Activated naive CD8-positive, alpha-beta T cell (primary cell): ENCODE results near the gene ROPN1B.
"Not testable (repeated sequence)": the region's sequence is repeated elsewhere in the genome, so short reads cannot be mapped to it uniquely, and the experiment has no call there.

Source experiments
- H3K27ac Mint-ChIP-seq: one replicate; pipeline ENCODE4 v1.8.0; 2021; ENCODE audit warnings: mixed read lengths
- H3K27me3 Mint-ChIP-seq: one replicate; pipeline ENCODE4 v1.8.0; 2021; ENCODE audit warnings: mixed read lengths
- H3K36me3 Mint-ChIP-seq: one replicate; pipeline ENCODE4 v1.8.0; 2021; ENCODE audit warnings: mixed read lengths
- H3K4me1 Mint-ChIP-seq: one replicate; pipeline ENCODE4 v1.8.0; 2021; ENCODE audit warnings: low read depth, mixed read lengths
- H3K4me3 Mint-ChIP-seq: one replicate; pipeline ENCODE4 v1.8.0; 2021; ENCODE audit warnings: mild to moderate bottlenecking, mixed read lengths
- H3K9me3 Mint-ChIP-seq: one replicate; pipeline ENCODE4 v1.8.0; 2021; ENCODE audit warnings: low read depth, mixed read lengths

The ROPN1B gene

DNA sequence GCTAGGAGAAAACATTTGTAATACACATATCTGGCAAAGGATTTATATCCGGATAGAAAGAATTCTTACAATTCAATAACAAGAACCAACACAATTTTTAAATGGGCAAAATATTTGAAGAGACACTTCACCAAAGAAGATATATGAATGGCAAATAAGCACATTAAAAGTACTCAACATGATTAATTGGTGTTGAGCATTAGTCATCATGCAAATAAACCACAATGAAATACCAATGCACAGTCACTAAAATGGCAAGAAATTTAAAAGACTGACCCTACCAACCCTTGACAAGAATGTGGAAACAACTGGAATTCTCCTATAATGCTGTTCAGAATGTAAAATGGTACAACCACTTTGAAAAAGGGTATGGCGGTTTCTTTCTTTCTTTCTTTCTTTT, 21.2 kb upstream of the ROPN1B start:
- not testable (repeated sequence) for H3K4me1 Mint-ChIP-seq, H3K4me3 Mint-ChIP-seq, H3K27ac Mint-ChIP-seq, H3K9me3 Mint-ChIP-seq, H3K36me3 Mint-ChIP-seq
- H3K27me3 Mint-ChIP-seq: peaks cover 13% of the 10 kb centered on the region

DNA sequence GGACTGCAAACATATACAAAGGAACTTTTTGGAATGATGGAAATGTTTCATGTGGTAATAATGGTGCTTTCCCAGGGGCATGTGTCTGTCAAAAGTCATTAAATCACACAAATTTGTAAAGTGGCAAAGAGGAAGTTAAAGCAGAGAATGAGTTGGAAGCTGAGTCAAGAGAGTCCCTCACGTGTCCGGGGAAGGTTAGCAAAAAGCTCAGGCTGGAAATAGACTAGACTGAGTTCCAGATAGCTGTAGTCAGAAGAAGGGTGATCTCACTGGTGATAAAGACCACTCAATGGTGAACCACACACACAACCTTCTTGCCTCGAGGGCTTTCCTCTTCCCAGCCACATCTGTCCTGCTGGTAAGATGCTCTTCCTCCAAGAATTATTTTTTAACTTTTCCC, 20.1 kb upstream of the ROPN1B start:
- H3K27me3 Mint-ChIP-seq: peaks cover 13% of the 10 kb centered on the region
- H3K9me3 Mint-ChIP-seq, H3K27ac Mint-ChIP-seq, H3K4me3 Mint-ChIP-seq, H3K36me3 Mint-ChIP-seq, H3K4me1 Mint-ChIP-seq: not testable (repeated sequence)

DNA sequence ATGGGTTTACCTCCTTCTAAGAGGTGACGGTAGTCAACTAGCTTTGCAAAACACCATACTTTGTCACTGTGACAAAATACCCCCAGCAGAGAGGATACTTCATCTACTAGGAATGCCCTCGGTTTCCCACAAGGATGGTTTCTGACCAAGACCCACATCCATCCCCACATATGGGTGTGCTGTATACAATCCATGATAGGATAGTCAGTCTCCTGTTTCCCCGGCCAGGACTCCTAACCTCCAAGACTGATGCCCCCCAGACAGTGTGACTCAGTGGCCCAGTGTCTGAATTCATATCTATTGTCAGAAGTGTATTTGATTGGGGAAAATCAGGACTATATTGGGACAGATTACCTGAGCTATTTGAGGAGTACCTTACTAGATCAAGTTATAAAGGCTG, 17.8 kb upstream of the ROPN1B start:
- not testable (repeated sequence) for H3K27me3 Mint-ChIP-seq, H3K36me3 Mint-ChIP-seq, H3K4me1 Mint-ChIP-seq, H3K4me3 Mint-ChIP-seq, H3K9me3 Mint-ChIP-seq, H3K27ac Mint-ChIP-seq

DNA sequence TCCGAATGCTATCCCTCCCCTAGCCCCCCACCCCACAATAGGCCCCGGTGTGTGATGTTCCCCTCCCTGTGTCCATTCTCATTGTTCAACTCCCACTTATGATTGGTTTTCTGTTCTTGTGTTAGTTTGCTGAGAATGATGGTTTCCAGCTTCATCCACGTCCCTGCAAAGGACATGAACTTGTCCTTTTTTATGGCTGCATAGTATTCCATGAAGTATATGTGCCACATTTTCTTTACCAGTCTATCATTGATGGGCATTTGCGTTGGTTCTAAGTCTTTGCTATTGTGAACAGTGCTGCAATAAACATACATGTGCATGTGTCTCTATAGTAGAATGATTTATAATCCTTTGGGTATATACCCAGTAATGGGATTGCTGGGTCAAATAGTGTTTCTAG, 12.0 kb upstream of the ROPN1B start:
- not testable (repeated sequence) for H3K4me3 Mint-ChIP-seq, H3K36me3 Mint-ChIP-seq, H3K4me1 Mint-ChIP-seq, H3K9me3 Mint-ChIP-seq, H3K27ac Mint-ChIP-seq, H3K27me3 Mint-ChIP-seq

DNA sequence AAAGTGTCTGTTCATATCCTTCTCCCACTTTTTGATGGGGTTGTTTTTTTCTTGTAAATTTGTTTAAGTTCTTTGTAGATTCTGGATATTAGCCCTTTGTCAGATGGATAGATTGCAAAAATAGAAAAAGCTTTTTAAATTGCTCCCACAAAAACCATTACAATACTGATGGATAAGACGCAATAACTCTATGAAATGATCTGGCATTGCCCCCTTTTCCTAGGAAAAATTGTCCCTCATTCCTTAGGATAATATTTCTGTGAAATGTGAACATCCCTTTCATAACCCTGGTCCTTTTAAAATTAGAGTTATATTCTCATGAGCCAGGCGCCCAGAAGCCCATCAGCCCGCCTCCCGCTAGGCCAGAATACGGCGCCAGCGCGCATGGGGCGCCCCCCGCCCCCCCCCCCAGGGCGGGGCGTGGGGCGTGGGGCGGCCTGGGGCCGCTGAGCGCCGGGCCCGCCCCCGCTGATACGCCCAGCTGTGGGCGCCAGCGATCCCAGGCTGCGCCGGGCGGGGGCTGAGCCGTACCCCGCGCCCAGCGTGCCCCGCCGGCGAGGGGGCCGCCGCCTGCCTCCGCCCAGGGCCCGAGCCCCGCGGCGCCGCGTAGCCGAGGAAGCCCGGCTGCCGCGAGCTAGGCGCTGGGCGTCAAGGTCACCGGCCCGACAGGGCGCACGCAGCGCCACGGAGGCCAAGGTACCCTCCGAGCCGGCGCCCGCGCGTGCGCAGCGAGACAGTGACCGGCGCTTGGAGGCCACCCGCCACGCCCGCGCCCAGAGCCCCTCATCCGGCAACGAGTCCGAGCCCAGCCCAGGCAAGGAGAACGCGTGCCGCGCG, 11.1 kb upstream of the ROPN1B start:
- Mint-ChIP-seq H3K36me3 (peaks cover 5% of the 10 kb centered on the region), H3K4me3 (peak overlapping the region; percentile 9), H3K9me3 (no peaks in the 10 kb centered on the region), H3K4me1 (no peaks in the 10 kb centered on the region), H3K27me3 (peaks cover 9% of the 10 kb centered on the region), H3K27ac (no peak overlapping the region)

DNA sequence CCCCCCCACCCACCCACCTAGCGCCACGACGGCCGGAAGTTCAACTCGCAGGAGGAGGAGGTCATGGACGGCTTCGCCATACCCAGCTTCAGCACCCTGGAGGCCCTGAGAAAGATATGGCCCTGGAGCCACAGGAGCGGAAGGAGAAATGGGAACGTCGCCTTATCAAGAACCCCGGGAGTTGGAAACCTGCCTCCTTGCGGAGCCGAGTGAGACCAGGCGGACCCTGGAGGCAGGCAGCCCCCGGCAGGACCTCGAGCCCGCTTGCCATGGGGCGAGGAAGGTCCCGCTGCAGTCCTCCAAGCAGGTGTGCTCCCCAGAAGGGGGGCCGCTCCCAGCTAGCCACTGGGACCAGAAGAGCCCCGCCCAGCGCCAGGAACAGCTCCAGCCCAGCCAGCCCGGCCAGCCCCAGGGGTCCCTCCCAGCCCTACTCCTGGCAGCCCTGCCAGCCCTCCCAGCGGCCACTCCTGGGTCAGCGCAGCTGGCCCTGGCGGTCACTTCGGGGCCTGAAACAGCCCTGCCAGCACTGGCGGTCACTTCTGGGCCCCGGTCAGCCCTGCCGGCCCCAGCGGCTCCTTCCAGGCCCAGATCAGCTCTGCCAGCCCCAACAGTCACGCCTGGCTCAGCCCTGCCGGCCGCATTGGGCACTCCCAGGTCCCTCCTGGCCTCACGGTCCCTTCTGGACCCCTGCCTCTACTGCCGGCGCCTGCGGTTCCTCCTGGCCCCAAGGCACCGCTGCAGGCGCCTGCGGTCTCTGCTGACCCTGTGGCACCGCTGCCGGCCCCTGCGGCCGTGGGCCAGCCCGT, 10.3 kb upstream of the ROPN1B start:
- Mint-ChIP-seq H3K36me3 (peaks cover 5% of the 10 kb centered on the region), H3K4me3 (no peak overlapping the region), H3K27me3 (peaks cover 9% of the 10 kb centered on the region), H3K4me1 (no peaks in the 10 kb centered on the region), H3K9me3 (no peaks in the 10 kb centered on the region), H3K27ac (no peak overlapping the region)

DNA sequence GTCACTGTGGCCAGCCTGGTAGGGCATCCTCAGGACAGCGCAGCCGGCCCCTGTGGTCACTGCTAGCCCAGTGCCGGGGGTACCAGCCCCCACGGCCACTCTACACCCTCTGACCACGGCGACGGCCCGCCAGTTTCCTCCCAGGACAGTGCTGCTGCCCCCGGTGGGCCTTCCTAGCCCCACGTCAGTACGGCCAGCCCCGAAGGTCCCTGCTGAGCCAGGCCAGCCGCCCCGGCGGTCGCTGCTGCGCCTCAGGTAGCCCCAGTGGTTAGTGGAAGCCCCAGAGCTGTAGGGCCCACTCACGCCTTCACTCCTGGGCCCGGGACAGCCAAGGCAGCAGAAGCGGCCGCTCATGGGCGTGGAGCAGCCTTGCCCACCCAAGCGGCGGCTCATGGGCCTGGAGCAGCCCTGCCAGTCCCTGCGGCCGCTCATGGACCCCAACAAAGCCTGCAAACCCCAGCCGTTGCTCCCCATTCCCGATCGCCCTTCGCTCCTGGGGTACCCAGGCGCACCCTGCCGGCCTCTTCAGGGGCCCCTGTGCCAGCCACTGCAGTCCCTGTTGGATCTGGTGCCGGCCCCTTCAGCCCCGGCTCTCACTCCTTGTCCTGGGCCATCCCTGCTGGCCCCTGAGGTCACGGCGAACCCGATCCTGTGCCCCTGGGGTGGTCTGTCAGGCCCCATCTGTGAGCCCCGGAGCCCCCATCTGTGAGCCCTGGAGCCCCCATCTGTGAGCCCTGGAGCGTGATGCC, 9.5 kb upstream of the ROPN1B start:
- Mint-ChIP-seq H3K27ac (no peak overlapping the region), H3K4me3 (no peak overlapping the region)

DNA sequence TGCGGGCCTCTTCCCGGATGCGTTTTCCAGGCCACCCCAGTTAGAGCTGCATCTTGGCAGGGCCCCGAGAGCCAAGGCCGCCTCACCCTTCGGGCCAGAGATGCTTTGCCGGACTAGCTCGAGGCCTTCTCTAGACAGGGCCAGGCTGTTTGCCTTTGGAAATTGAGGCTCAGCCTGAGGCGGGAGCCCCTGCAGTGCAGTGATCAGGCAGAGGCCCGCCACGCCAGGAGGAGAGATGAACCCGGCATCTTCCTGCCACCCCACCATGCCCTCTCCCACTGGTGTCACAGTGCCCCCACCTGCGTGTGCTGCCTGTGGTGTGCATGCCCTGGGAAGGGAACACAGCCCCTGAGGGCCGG, 8.9 kb upstream of the ROPN1B start:
- H3K4me1 Mint-ChIP-seq: no peaks in the 10 kb centered on the region
- H3K27me3 Mint-ChIP-seq: peaks cover 9% of the 10 kb centered on the region
- H3K27ac Mint-ChIP-seq: no peak overlapping the region
- H3K9me3 Mint-ChIP-seq: no peaks in the 10 kb centered on the region
- H3K4me3 Mint-ChIP-seq: no peak overlapping the region
- H3K36me3 Mint-ChIP-seq: peaks cover 5% of the 10 kb centered on the region

More for the DNA sequence above, 9.5 kb upstream of the ROPN1B start:
- no peaks in the 10 kb centered on the region for H3K4me1 Mint-ChIP-seq
- H3K9me3 Mint-ChIP-seq: no peaks in the 10 kb centered on the region
- H3K27me3 Mint-ChIP-seq: peaks cover 9% of the 10 kb centered on the region
- peaks cover 5% of the 10 kb centered on the region for H3K36me3 Mint-ChIP-seq

DNA sequence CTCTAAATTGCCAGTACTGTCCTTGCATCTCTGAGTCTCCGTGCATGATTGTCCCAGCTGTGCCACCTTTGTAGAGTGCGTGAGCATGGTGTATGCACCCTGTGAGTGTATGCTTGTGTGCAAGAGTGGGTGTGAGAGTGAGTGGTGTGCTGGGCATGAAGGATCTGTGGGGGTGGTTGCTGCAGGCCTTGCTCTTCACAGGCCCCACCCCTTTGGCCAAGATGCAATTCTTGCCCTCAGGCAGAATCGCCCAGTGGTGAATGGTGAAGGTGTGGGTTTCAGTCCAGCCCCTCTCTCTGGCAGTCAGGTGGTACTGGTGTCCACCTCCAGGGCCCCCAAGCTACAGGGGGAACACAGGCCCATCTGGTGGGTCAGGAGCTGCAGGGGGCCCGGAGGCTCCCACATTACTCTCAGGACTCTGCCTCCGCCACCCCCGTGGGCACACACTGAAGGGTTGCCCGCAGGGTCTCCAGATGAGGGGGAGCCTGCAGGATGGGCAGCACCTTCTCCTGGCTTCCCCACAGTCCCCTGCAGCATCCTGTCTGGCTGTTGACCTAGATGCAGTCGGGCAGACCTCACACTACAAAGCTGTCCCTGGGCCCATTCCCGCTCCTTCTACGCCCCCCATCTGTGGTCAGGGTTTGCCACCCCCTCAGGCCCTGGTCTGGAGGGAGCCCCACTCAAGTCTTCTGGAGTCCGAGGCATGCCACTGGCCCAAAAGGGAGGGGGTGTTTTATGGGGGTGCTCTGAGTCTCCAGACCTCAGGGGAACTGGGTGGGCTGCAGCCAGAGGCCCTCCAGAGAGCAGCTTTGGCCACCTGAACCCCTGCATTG, 8.3 kb upstream of the ROPN1B start:
- Mint-ChIP-seq H3K9me3 (no peaks in the 10 kb centered on the region), H3K27me3 (peaks cover 9% of the 10 kb centered on the region), H3K36me3 (peaks cover 5% of the 10 kb centered on the region), H3K4me1 (no peaks in the 10 kb centered on the region), H3K27ac (no peak overlapping the region), H3K4me3 (no peak overlapping the region)

DNA sequence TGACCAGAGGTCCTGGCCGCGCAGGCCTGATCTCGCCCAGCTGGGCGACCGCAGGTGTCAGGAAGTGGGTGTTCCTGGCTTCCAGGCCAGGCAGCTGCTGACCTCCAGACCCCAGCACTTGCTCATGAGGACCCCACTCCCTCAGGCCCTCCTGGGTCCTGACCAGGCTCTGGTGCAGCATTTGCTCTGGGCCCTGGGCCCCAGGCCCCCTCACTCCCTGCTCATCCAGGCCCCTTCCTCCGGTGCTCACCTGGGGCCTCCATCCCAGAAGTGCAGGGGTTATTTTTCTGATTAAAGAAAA, 7.7 kb upstream of the ROPN1B start:
- H3K4me3 Mint-ChIP-seq: no peak overlapping the region
- H3K27ac Mint-ChIP-seq: no peak overlapping the region
- no peaks in the 10 kb centered on the region for H3K9me3 Mint-ChIP-seq
- peaks cover 9% of the 10 kb centered on the region for H3K27me3 Mint-ChIP-seq
- no peaks in the 10 kb centered on the region for H3K4me1 Mint-ChIP-seq
- peaks cover 5% of the 10 kb centered on the region for H3K36me3 Mint-ChIP-seq

DNA sequence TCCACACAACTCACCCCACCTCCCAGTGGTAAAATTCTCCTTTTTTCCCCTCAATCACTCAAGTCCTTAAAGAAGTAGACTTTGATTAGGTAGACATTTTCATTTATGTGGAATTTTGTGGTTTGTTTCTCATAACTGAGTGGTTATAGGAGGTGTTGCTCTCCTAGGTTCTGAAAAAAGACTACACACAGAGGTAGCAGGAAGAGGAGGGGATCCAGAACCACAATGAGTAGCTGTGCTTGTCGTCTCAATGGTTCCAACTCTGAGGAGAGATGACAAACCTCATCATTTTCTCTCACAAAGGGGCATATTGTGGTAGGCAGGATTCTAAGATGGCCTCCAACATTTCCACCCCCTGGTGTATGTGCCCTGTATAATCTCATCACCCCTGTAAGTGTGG, 5.1 kb upstream of the ROPN1B start:
- H3K27ac Mint-ChIP-seq, H3K4me1 Mint-ChIP-seq, H3K9me3 Mint-ChIP-seq, H3K4me3 Mint-ChIP-seq, H3K27me3 Mint-ChIP-seq, H3K36me3 Mint-ChIP-seq: not testable (repeated sequence)

DNA sequence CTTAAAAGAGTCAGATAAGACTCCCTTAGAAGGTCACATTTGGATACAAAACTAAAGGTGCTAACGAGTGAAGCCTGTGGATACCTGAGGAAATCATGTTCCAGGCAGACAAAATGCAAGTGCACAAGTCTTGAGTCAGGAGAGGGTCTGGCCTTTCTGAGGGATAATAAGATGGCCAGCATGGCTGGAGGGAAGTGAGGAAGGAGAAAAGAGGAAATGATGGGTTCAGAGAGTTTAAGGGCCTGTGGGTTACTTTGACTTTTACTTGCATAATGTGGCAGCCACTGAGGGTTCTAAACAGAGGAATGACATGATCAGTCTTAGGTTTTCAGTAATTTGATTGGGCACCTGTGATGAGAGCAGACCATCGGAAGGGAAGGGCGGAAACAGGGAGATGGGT, 3.5 kb upstream of the ROPN1B start:
- Mint-ChIP-seq H3K4me3 (no peak overlapping the region), H3K4me1 (peaks cover 3% of the 10 kb centered on the region), H3K27ac (no peak overlapping the region), H3K9me3 (no peaks in the 10 kb centered on the region), H3K27me3 (peaks cover 4% of the 10 kb centered on the region), H3K36me3 (no peaks in the 10 kb centered on the region)

DNA sequence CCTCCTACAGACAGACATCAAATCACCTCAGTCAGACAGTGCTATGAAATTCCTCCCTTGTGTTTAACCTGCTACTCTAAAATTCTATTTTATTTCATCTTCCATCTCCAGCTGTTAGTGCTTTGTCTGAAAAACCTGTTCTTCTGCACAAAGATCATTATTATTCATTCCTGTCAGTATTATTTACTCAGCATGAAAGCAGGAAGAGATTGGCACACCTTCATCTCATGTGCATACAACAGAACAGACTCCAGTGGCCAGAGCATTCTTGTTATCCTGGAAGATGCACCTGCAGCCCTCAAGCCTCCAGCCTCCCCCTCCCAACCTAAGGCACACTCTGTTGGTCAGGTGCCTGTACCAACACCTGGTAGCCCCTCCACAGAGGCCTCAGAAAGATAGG, 1.8 kb upstream of the ROPN1B start:
- Mint-ChIP-seq H3K27me3 (peaks cover 7% of the 10 kb centered on the region), H3K9me3 (no peaks in the 10 kb centered on the region), H3K4me1 (peaks cover 7% of the 10 kb centered on the region), H3K4me3 (no peak overlapping the region), H3K27ac (no peak overlapping the region), H3K36me3 (no peaks in the 10 kb centered on the region)

DNA sequence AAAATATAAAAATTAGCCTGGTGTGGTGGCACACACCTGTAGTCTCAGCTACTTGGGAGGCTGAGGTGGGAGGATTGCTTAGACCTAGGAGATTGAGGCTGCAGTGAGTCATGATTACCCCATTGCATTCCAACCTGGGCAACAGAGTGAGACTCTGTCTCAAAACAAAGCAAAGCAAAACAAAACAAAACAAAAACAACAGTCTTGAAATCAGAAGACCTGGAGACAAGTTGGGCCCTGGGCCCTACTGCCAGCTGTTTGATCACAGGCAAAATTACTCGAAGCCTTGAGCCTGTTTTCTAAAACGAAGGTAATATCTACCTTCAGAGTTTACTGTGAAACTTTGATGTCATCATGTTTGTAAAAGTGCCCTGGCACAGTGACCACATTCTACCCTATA, 857 bp upstream of the ROPN1B start:
- H3K4me1 Mint-ChIP-seq, H3K4me3 Mint-ChIP-seq: not testable (repeated sequence)

More for the DNA sequence above, 857 bp upstream of the ROPN1B start:
- H3K27ac Mint-ChIP-seq, H3K9me3 Mint-ChIP-seq, H3K36me3 Mint-ChIP-seq, H3K27me3 Mint-ChIP-seq: not testable (repeated sequence)
